Nephron progenitor cell (in vitro differentiated cells): ENCODE data around the gene OSBPL8.
"Not testable (repeated sequence)": the region's sequence is repeated elsewhere in the genome, so short reads cannot be mapped to it uniquely, and the experiment has no call there.

Experiments used
- DNase-seq: peaks from one replicate; pipeline ENCODE4 v3.0.0; 2021
- H3K27ac Mint-ChIP-seq: 2 replicates; pipeline ENCODE4 v1.8.0; 2021; ENCODE audit warnings: mild to moderate bottlenecking, moderate library complexity, mixed read lengths
- H3K27me3 Mint-ChIP-seq: 2 replicates; pipeline ENCODE4 v1.8.0; 2021; ENCODE audit warnings: mild to moderate bottlenecking, low read depth, mixed read lengths; ENCODE audit not compliant: poor library complexity
- H3K36me3 Mint-ChIP-seq: 2 replicates; pipeline ENCODE4 v1.8.0; 2021; ENCODE audit warnings: low read depth, mixed read lengths
- H3K4me1 Mint-ChIP-seq: 2 replicates; pipeline ENCODE4 v1.8.0; 2021; ENCODE audit warnings: mixed read lengths
- H3K4me3 Mint-ChIP-seq: 2 replicates; pipeline ENCODE4 v1.8.0; 2021; ENCODE audit warnings: mild to moderate bottlenecking, moderate library complexity, mixed read lengths
- H3K9me3 Mint-ChIP-seq: 2 replicates; pipeline ENCODE4 v1.8.0; 2021; ENCODE audit warnings: mild to moderate bottlenecking, moderate library complexity, mixed read lengths
- CTCF ChIP-seq: fragments of 200-600 bp; sonication (generic); IDR thresholded peaks from 2 replicates; pipeline ENCODE4 v1.5.0; 2021; ENCODE audit warnings: antibody characterized with exemption

Gene OSBPL8

GRCh38 chr12:76391461-76391860 is 168.1 kb downstream of the OSBPL8 start:
- TF ChIP-seq CTCF: no peak
- H3K36me3 Mint-ChIP-seq: peaks cover 41% of the 10 kb centered on the region
- no peaks in the 10 kb centered on the region for H3K9me3 Mint-ChIP-seq
- no peaks in the 10 kb centered on the region for H3K4me1 Mint-ChIP-seq
- peak overlapping the region; percentile 40 for H3K27ac Mint-ChIP-seq
- H3K27me3 Mint-ChIP-seq: no peaks in the 10 kb centered on the region
- no peak overlapping the region for H3K4me3 Mint-ChIP-seq
- no peak for DNase-seq

DNA sequence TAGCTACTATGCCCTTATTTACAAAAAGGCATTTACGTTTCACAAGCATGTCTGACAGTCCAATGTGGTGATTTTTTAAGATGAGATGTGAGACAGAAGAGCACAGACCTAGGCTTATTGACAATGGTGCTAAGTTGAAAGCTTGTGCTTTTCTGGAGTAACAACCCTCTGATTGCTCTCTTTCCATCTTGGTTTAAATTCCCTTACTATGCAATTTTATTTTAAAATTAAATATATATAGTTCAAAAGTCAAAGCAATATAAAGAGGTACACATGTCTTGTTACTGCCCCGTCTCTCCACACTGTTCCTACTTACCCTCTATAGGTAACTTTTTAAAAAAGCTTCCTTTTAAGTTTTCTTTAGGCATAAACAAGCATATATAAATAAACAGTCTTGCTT is 172.0 kb downstream of the OSBPL8 start:
- no peak overlapping the region for H3K4me3 Mint-ChIP-seq
- no peak for DNase-seq
- H3K36me3 Mint-ChIP-seq: peaks cover 48% of the 10 kb centered on the region
- no peaks in the 10 kb centered on the region for H3K4me1 Mint-ChIP-seq
- H3K9me3 Mint-ChIP-seq: no peaks in the 10 kb centered on the region
- no peak for TF ChIP-seq CTCF
- H3K27ac Mint-ChIP-seq: no peak overlapping the region
- H3K27me3 Mint-ChIP-seq: no peaks in the 10 kb centered on the region

DNA sequence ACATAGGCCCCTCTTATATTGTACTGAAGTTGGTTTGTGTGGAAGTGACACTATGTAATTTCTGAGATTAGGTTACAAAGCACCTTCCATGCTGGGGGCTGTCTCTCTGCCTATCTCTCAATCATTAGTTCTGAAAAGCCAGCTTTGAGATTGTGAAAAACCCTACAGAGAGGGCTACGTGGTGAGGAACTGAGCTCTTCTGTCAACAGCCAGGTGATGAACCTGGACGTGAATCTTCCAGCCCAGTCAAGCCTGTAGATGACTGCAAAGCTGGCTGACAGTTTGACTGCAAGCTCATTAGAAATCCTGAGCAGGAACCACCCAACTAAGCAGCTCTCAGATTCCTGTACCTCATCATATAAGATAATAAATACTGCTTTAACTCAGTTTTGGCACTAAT is 175.0 kb downstream of the OSBPL8 start:
- H3K36me3 Mint-ChIP-seq: peaks cover 35% of the 10 kb centered on the region
- no peaks in the 10 kb centered on the region for H3K9me3 Mint-ChIP-seq
- no peak overlapping the region for H3K4me3 Mint-ChIP-seq
- no peaks in the 10 kb centered on the region for H3K27me3 Mint-ChIP-seq
- no peak for DNase-seq
- no peaks in the 10 kb centered on the region for H3K4me1 Mint-ChIP-seq
- H3K27ac Mint-ChIP-seq: peak overlapping the region; percentile 36
- TF ChIP-seq CTCF: no peak

- no peak for TF ChIP-seq CTCF
Measured at GRCh38 chr12:76383988-76384387, 175.6 kb downstream of the OSBPL8 start.

DNA sequence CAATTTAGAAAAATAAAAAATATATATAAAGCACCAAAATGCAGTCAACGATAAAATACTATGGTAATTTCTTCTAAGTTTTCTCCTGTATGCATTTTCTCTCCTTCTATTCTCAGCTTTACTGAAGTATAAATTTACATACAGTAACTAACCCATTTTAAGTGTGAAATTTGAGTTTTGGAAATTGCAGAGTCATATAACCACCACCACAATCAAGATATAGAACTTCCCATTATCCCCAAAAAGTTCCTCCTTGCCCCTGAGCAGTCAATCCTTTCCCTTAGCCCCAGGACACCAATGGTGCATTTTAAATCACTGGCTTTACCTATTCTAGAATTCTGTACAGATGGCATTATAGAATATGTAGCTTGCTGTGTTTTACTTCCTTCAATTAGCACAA is 180.3 kb downstream of the OSBPL8 start:
- peaks cover 42% of the 10 kb centered on the region for H3K36me3 Mint-ChIP-seq
- H3K9me3 Mint-ChIP-seq: no peaks in the 10 kb centered on the region
- no peaks in the 10 kb centered on the region for H3K27me3 Mint-ChIP-seq
- no peaks in the 10 kb centered on the region for H3K4me1 Mint-ChIP-seq
- no peak for TF ChIP-seq CTCF
- no peak overlapping the region for H3K27ac Mint-ChIP-seq
- H3K4me3 Mint-ChIP-seq: no peak overlapping the region
- DNase-seq: no peak

More at GRCh38 chr12:76383988-76384387, 175.6 kb downstream of the OSBPL8 start:
- Mint-ChIP-seq H3K4me3 (no peak overlapping the region), H3K36me3 (peaks cover 40% of the 10 kb centered on the region), H3K4me1 (no peaks in the 10 kb centered on the region), H3K27me3 (no peaks in the 10 kb centered on the region), H3K27ac (no peak overlapping the region), H3K9me3 (no peaks in the 10 kb centered on the region)
- no peak for DNase-seq

GRCh38 chr12:76376876-76377275 is 182.7 kb downstream of the OSBPL8 start:
- not testable (repeated sequence) for DNase-seq, H3K27ac Mint-ChIP-seq, H3K9me3 Mint-ChIP-seq, H3K4me1 Mint-ChIP-seq, H3K27me3 Mint-ChIP-seq, H3K4me3 Mint-ChIP-seq
- peaks cover 40% of the 10 kb centered on the region for H3K36me3 Mint-ChIP-seq
